ENCODE results near the gene IL11RA. TPM values are rescaled to one million over a fixed set of nuclear protein-coding genes. Genes with fewer than 3 reads are reported as not detected.
A peak's percentile ranks its signal among the peaks of the same experiment; 100 is the strongest.

IL11RA gene
- total and polyA plus RNA-seq, 2 donors from 2014 or later, result 15.2 to 17.7 TPM

GRCh38 chr9:34689116-34689470 is 37.1 kb downstream of the IL11RA start:
- FAIRE-seq (no peak), DNase-seq (peak in 3 of 5 donors; percentile 22 to 58 (median 55))
- intact Hi-C loops (cut with DNase I), result no loop called here
- no peak overlapping the region for H3K27ac ChIP-seq (ENCODE audit: low read depth in 2 of 2, low read length in 2 of 2)
- H3K9ac ChIP-seq (ENCODE audit: low read length in 3 of 3), result no peak overlapping the region
- no peaks in the 10 kb centered on the region for H3K27me3 ChIP-seq (ENCODE audit: control insufficient read depth, insufficient read depth, low read length)
- H3K36me3 ChIP-seq (ENCODE audit: control insufficient read depth in 2 of 3, insufficient read depth in 3 of 3, low read length in 3 of 3), result no peaks in the 10 kb centered on the region
- H3K4me3 ChIP-seq (ENCODE audit: low read length in 3 of 3), result no peak overlapping the region
- H3K9me3 ChIP-seq (ENCODE audit: control insufficient read depth in 2 of 3, insufficient read depth in 1 of 3, low read length in 3 of 3), result no peaks in the 10 kb centered on the region
- no peak for TF ChIP-seq CTCF (IDR thresholded peaks at IDR 0.05; ENCODE audit: borderline replicate concordance, extremely low read depth, insufficient read depth)
- H3K4me1 ChIP-seq (ENCODE audit: control insufficient read depth in 2 of 3, insufficient read depth in 2 of 3, low read depth in 1 of 3, low read length in 3 of 3), result no peaks in the 10 kb centered on the region

GRCh38 chr9:34689512-34689911 is 37.5 kb downstream of the IL11RA start:
- no peak overlapping the region for H3K4me3 ChIP-seq (ENCODE audit: low read length in 3 of 3)
- H3K9ac ChIP-seq (ENCODE audit: low read length in 3 of 3), result no peak overlapping the region
- no peaks in the 10 kb centered on the region for H3K4me1 ChIP-seq (ENCODE audit: control insufficient read depth in 2 of 3, insufficient read depth in 2 of 3, low read depth in 1 of 3, low read length in 3 of 3)
- H3K9me3 ChIP-seq (ENCODE audit: control insufficient read depth in 2 of 3, insufficient read depth in 1 of 3, low read length in 3 of 3), result no peaks in the 10 kb centered on the region
- no peaks in the 10 kb centered on the region for H3K36me3 ChIP-seq (ENCODE audit: control insufficient read depth in 2 of 3, insufficient read depth in 3 of 3, low read length in 3 of 3)
- no peak for TF ChIP-seq CTCF (IDR thresholded peaks at IDR 0.05; ENCODE audit: borderline replicate concordance, extremely low read depth, insufficient read depth)
- no peaks in the 10 kb centered on the region for H3K27me3 ChIP-seq (ENCODE audit: control insufficient read depth, insufficient read depth, low read length)
- intact Hi-C loops (cut with DNase I), result no loop called here
- peak in 2 of 5 donors; percentile 35 to 42 for DNase-seq
- no peak for FAIRE-seq
- no peak overlapping the region for H3K27ac ChIP-seq (ENCODE audit: low read depth in 2 of 2, low read length in 2 of 2)

DNA sequence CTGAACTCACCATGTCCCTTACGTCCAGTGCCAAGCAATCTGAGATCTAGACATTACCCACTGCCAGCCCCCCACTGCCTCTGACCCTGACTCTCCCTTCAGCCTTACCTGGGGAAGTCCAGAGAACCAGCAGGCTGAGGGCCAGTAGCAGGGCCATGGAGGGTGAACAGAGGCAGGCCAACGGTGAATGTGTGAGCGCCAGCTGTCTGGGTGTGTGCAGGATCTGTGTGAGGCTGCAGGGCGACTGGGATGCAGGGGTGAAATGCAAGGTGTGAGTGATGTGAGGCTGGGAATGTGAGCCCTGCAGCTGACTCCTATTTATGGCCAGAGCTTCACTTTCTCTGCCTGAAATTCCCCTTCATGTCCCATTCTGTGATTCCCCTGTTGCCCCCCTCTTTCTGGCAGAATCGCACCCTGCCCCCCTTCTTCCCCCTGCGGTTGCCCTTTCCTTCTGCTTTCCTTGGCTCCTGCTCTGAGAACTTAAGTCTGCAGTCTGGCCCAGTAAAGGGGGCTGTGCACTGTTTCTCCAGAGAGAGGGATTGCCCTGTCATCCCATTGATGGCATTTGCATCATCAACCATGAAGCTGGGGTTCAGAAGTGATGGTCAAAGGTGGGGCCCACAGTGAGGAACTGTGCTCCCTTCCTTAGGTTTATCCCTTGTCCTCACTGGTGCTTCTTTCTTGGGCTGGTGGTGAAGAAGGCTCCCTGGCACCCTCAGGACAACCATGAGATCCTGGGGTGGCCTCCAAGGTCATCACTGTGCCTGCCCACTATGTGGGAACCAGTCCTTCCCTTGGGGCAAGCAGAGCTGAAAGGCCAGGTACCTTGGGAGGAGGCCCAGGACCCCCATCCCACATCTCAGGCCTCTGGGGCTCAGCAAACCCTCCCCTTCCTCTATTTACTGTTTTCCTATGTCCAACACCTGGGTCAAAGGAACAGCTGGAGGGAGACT is 39.3 kb downstream of the IL11RA start, which contains the start of gene CCL19:
Gene CCL19, minus strand, starts transcription at position 294 of the 953 bp plus-strand sequence. Its CDS starts 137 bp downstream, at position 157.
- no peak within 1 kb of the TSS for H3K27ac ChIP-seq (ENCODE audit: low read depth in 2 of 2, low read length in 2 of 2)
- no peaks in the 10 kb centered on the region for H3K9me3 ChIP-seq (ENCODE audit: control insufficient read depth in 2 of 3, insufficient read depth in 1 of 3, low read length in 3 of 3)
- DNase-seq, result peak in 1 of 5 donors; percentile 19
- H3K4me1 ChIP-seq (ENCODE audit: control insufficient read depth in 2 of 3, insufficient read depth in 2 of 3, low read depth in 1 of 3, low read length in 3 of 3), result no peaks in the 10 kb centered on the region
- no peak within 1 kb of the TSS for H3K4me3 ChIP-seq (ENCODE audit: low read length in 3 of 3)
- no peak for TF ChIP-seq CTCF (IDR thresholded peaks at IDR 0.05; ENCODE audit: borderline replicate concordance, extremely low read depth, insufficient read depth)
- no peak for FAIRE-seq
- H3K9ac ChIP-seq (ENCODE audit: low read length in 3 of 3), result no peak within 1 kb of the TSS
- H3K27me3 ChIP-seq (ENCODE audit: control insufficient read depth, insufficient read depth, low read length), result no peaks in the 10 kb centered on the region
- H3K36me3 ChIP-seq (ENCODE audit: control insufficient read depth in 2 of 3, insufficient read depth in 3 of 3, low read length in 3 of 3), result no peaks in the 10 kb centered on the region
- intact Hi-C loops (cut with DNase I), result no loop called here
